HG03342 (cell line): ENCODE results near the gene TDRKH.
"Not testable (repeated sequence)": the region's sequence is repeated elsewhere in the genome, so short reads cannot be mapped to it uniquely, and the experiment has no call there.

Source experiments
- ATAC-seq: cut with Tn5 transposase; IDR thresholded peaks from one replicate; pipeline ENCODE4 v1.9.1; 2021; ENCODE audit warnings: mild to moderate bottlenecking, moderate library complexity; ENCODE audit not compliant: unreplicated experiment

The TDRKH gene

DNA sequence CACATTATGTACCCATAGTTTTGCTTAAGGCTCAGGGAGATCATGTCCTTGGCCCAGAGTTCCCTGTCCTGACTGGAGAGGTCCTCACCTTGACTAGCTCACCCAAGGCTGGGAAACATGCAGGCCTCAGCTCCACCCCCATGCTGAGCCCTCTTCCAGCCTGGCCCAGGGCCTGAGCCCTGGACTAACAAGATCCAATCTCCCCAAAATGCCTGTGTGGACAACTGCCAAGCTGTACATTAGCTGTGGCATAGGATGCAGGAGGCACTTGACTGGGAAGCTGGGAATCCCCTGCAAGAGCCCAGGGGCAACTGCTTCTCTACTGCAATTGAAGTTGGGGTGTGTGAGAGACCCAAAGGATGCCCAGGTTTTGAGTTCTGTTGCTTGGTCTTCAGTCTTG is 12.9 kb upstream of the TDRKH start:
- no peak for ATAC-seq

DNA sequence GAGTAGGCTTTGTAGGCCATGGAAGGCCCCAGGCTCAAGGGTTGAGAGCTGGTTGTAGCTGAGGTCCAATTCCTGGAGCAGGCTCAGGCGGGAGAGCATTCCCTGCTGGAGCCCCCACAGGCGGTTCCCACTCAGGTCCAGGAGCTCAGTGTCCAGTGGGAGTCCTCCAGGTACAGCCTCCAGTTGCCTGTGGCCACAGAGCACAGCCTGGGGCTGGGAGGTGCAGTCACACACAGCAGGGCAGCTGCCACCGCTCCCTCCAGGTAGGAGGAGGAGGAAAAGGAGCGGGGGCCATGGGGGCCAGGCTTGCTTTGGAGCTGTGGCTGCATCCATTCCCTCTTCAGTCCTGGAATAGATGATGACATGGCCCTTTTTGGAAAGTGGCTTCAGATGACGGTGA is 12.1 kb upstream of the TDRKH start:
- no peak for ATAC-seq

DNA sequence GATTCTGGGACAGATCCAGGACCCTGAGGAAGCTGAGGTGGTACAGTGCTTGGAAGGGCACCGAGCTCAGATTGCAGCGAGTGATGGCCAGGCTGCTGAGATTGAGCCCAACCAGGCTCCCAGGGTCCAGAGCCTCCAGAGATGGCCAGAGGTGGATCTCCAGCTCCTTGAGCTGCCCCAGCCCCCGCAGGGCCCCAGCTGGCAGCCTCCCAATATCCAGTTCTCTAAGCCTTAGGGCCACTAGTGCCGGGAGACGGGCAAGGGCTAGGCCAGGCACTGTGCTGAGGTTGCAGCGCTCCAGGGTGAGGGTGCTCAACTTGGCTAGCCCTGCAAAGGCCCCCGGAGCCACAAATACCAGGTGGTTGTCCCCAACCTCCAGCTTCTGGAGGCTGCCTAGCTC is 11.5 kb upstream of the TDRKH start:
- ATAC-seq = no peak

DNA sequence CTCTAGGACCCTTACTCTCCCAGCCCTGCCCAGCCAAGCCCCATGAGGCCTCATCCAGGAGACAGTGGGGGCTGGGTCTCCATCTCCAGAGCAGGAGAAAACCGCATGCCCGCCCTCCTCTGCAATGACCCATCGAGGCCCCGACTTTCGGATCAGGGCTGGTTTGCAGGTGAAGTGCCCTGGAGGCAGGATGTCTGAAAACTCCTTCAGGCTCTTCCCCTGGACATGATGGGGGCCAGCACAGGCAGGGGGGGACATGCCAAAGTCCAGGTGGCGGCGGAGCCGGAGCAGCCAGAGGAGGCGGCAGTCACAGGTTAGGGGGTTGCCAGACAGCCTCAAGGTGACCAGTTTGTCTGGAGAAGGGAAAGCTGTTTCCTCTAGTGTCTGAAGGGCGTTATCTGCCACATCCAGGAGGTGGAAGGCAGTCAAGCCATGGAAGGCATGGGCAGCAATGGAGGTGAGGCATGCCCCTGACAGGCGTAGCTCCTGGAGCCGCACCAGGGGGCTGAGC is 11.1 kb upstream of the TDRKH start:
- no peak for ATAC-seq

DNA sequence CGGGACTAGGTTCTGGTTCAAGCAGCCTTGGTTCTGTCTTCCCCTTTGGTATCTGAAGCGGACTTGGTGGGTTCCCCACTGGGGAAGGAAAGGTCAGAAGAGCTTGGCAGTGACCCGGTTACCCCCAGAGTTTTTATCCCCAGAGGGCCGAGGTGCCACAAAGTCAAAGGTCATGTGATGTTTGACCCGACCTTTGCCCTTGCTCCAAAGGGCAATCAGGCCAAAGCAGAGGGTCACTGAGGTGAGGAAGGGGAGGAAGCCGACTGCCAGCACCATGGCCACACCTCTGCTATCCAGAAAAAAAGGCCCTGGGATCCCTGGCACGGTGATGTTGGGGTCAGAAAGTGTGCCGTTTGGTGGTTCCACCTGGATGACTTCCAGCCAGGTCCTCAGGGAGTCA is 10.5 kb upstream of the TDRKH start:
- no peak for ATAC-seq

DNA sequence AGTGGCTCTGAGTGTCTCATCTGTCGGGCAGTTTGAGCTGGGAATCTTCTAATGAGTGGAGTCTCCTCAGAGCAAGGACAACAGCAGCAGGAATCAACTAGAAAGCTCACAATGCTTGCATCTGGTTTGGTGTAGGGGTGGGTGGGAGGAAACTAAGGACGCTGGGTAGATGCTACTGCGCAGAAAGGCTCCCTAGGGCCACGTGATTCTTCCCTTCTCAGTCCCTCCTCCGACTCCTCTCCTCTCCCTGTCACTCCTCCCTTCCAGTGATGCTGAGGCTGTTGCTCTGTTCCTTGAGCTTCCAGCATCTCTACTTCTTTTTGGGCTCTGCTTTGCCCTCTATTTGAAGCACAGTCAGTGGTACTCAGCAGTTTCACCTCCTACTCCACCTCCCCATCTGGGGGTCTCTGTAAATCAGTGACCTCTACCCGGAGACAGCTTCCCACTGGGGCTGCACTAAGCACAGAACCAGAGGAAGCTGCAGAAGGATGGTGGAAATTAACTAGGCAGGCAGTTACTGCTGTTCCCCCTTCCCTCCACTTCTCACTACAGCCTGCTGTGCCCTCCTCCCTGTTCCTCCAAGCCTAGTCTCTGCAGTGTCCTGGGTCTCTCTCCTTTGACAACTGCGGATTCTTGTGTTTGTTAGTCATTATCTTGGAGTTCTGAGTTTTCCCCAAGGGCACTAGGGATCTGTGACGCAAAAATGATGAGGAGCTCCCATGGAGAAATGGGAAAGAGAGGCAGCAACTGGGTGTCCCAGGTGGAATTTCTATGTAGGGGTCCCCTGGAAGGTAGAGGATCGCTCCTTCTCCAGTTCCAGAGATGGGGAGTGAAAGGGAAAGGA is 9.1 kb upstream of the TDRKH start:
- no peak for ATAC-seq

DNA sequence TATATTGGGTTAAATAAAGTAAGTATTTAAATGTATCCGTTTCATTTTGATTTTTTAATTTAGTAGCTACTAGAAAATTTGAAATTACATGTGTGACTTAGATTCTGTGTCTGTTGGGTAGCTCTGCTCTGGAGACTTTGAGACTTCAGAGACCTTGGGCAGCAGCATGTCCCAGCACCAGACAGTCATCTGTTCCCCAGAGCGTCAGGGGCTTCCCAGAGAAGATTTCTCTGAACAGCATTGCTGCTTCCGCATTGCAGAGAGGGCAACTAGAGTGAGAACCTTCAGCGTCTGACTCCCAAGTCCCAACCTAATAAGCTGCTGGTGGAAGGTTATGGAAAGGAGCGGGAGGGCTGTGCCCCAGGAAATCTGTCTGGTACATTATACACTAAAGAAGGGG is 8.3 kb upstream of the TDRKH start:
- no peak for ATAC-seq

DNA sequence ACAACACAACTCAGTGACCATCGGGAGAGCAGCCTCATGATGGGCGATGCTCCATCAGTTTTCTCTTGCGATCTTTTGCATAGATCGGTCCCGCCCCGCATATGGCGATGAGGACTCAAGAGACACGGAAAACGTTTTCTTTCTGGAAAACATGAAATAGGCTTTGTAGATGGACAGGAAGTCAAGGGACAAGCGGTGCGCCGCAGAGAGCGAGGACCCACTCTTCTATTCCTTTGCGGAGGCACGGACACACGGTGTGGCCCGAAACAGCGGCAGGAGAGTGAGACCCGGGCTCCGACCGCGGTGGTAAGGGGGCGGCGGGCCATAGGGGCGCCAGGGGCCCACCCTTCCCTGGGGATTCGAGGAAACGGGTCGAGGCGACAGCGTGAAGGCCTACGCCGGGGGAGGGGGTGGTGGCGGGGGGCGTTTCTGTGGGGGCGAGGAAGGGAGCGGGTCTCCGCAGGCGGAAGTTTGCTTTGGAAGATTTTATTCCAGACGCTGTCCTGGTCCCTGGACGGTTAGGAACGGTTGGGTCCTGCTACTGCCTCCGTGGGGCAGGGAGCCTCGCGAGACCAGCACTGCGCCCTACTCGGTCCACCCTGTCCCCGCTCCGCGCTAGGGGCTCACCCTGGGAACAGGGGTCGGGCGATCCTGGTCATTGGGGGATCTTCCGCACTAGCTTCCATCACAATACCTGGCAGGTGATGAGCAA is 796 bp upstream of the TDRKH start:
- ATAC-seq = peak; percentile 10

DNA sequence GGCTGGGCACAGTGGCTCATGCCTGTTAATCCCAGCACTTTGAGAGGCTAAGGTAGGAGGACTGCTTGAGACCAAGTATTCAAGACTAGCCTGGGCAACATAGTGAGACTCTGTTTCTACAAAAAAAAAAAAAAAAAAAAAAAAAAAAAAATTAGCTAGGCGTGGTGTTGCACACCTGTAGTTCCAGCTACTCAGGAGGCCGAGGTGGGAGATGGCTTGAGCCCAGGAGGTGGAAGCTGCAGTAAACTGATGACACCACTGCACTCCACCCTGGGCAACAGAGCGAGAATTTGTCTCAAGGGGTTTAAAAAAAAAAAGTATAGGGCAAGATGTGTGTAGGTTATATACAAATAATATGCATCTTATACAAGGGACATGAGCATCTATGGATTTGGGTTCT is 2.6 kb downstream of the TDRKH start:
- ATAC-seq = no peak

DNA sequence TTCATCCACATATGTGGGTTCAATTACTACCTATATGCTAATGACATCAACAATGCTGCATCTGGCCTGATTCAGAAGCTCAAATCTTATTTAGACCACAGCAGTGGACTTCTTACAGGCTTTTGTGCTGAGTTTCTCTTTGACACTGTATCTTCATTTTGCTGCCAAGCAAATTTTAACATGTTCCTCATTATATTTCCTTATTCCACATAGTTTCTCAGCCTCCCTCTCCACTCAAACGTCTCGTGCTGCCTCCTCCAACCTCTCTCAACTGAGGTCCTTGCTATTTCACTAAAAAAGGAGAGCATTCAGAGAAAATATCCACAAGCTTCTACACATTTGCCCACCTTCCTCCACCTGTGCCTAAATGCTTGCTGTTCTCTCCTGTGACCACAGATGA is 6.5 kb downstream of the TDRKH start:
- no peak for ATAC-seq

DNA sequence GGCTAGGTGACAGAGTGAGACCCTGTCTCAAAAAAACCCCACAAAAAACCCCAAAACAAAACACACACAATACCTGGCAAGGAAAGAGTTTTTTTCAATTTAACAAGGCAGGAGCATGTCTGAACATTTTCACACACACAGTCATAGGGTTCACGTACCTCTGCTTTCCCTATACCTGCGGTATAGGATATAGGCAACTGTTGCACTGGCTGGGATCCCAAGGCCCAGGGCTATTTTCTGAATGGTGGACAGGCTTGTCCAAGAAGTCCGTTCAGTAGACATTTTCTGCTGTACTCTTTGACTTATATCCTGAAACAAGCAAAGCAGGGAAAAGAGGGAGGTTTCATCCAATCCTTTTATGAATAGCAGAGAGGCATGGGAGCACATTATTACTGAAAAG is 7.6 kb downstream of the TDRKH start:
- no peak for ATAC-seq

DNA sequence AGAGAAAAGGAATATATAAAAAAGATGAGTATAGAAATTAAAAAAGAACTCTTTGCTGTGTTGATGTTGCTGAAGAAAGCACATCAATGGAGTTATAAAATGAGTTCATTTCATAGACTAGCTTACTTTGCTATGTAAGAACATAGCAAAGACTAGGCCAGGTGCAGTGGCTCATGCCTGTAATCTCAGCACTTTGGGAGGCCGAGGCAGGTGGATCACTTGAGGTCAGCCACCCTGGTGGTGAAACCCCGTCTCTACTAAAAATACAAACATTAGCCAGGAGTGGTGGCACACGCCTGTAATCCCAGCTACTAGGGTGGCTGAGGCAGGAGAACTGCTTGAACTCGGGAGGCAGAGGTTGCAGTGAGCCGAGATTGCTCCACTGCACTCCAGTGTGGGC is 8.3 kb downstream of the TDRKH start:
- not testable (repeated sequence) for ATAC-seq

DNA sequence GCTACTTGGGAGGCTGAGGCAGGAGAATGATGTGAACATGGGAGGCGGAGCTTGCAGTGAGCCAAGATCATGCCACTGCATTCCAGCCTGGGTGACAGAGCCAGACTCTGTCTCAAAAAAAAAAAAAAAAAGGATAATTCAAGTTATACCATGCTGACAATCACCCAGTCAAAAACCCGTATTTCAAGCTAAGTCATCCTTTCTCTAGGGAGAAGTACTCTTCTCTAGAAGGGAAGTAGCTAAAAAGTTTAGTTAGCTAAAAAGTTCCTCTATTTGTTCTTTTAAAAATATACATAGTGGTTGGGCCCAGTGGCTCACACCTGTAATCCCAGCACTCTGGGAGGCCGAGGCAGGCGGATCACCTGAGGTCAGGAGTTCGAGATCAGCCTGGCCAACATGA is 9.6 kb downstream of the TDRKH start:
- not testable (repeated sequence) for ATAC-seq

DNA sequence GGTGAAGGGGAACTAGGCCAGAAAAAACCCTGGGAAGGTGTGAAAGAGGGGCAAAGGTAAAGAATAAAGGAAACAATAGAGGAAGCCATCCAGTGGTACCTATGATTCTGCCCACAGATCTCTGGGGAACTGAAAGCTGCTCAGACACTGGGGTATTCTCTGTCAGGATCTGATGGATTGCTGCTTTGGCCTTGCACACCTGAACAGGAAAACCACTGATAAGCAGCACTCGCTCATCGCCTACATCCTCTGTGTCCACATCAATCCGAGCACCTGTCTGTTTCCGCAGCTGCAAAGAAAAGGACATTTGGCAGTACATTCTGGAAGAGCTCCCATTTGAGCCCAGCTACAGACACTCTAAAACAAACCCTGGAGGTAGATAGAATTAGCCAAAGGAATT is 10.4 kb downstream of the TDRKH start:
- no peak for ATAC-seq

DNA sequence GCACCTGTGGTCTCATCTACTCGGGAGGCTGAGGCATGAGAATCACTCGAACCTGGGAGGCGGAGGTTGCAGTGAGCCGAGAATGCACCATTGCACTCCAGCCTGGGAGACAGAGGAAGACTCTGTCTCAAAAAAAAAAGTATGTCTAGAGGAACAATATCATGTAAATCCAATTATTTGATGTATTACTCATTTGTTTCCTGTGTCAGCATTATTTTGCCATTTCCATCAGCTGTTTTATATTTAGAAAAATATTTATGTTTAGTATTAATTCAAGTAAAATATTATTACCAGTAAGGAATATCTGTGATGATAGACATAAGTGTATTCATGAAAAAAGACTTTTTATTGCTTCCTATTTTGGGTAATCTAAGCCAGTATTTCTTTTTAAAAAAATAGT is 13.0 kb downstream of the TDRKH start:
- no peak for ATAC-seq

DNA sequence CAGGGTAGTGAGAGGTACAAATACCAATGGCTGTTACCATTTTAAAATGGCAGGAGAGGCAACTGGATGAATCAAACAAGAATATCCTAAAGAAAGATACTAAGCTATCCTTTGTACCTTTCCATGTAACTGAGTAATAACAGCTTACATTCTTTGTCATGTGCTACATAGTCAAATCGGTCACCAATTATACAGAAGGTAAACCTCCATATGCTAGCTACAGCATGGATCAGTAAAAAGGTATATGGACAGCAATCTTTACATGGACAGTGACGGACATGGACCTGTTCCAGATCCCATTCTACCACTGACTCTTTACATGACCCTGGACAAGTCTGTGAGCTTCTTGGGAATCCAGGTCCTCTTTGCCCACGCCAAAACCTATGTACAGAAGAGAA is 13.6 kb downstream of the TDRKH start:
- no peak for ATAC-seq

DNA sequence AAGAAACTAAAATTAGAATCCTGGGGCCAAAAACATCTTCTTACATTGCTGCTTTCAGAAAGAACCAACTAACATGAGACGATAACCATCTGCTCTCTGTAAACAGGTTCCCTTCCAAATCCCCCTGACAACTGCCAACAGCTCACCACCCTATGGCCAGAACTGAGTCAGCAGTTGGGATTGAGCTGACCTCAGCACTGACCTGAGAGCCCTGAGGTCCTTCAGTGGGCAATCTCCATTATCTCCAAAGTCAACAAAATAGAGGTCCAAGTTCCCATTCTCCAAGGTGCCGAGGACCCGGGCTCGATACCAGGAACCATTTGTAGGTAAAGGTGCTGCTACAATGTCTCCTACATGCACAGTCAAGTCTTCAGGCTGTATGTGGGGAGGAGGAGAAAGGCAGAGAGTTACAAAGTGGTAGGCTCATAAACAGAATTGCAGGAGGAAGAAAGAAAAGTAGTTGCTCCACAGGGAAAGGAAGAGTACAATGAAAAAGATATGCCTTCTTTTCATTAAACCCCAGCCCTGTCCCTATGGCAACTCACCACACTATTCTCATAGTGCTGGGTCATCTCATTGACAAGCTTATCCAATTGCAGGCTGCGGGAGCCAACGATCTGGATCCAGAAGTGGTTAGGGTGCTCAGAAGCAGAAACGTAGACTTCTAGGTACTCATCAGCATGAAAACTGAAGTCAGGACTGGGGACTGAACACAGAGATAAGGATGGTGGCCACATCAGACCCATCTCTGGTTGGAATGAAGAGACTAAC is 14.2 kb downstream of the TDRKH start:
- no peak for ATAC-seq

DNA sequence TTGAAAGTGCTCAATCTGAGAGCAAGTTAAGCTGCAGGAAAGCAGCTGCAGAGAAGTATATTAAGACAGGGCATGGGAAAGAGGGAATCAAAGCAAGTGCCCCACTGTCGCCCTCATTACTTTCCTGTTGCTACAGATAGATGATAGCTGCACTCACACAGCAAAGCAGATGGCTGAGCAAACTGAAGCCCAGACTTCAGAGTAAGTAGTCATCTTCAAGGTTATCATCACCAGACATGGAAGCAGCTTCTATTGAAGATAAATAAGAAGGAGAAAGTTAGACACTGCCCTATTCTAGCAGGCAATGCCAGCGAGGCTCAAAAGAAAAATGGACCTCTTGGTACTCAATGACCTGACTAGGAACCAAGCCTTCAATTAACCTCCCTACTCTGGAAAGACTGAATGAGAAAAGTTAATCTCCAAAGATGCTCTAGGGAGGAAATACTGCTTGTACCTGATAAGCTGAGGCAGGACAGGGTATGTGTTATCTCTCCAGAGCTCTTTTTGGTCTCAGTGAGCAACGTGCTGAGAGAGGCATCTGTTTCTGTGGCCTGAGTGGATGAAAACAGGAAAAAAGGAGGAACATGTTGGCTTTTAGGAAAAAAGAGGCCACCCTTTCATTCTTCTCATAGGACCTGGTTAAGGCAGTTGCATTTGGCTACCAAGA is 15.9 kb downstream of the TDRKH start:
- no peak for ATAC-seq

DNA sequence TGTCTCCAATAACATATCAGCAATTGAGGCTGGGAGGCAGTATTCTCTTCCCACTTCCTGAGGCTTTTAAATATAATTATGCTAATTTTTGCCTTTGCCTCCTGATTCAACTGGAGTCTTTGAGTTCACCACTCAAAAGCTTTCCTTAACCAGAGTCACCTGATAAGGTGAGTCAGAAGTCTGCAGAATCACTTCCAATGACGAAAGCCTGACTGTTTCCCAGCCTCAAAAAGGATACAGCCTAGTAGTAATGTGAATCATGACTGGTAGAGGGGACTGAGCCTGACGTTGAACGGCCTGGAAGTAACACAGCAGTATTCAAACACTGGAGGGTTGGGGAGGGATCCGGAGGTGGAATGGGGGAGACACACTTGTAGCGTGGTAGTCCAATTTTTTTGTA is 16.6 kb downstream of the TDRKH start:
- ATAC-seq = no peak

DNA sequence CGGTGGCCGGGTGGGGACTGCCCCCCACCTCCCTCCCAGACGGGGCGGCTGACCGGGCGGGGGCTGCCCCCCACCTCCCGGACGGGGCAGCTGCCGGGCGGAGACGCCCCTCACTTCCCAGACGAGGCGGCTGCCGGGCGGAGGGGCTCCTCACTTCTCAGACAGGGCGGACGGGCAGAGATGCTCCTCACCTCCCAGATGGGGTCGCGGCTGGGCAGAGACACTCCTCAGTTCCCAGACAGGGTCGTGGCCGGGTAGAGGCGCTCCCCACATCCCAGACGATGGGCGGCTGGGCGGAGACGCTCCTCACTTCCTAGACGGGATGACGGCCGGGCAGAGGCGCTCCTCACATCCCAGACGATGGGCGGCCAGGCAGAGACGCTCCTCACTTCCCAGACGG is 21.0 kb downstream of the TDRKH start:
- not testable (repeated sequence) for ATAC-seq
